ENCODE data around the gene STT3A.

Gene STT3A

GRCh38 chr11:125592305-125593113 lies at the start of gene STT3A:
Gene STT3A (plus strand): TSS chr11:125592852. CDS start chr11:125595916, 3,064 bp downstream.
- DNase-seq (ENCODE audit: low read depth), result peak; percentile 100
- no peak for TF ChIP-seq CTCF (IDR thresholded peaks at IDR 0.05; ENCODE audit: insufficient read depth, low read depth, low read length, missing control alignments)
- H3K4me3 ChIP-seq (ENCODE audit: low read length), result peak within 1 kb of the TSS; percentile 98

- no peak overlapping the region for H3K4me3 ChIP-seq (ENCODE audit: low read length)
- no peak for DNase-seq (ENCODE audit: low read depth)
- no peak for TF ChIP-seq CTCF (IDR thresholded peaks at IDR 0.05; ENCODE audit: insufficient read depth, low read depth, low read length, missing control alignments)
These were observed 41.9 kb upstream of the STT3A start for GRCh38 chr11:125550780-125551179.

GRCh38 chr11:125551835-125552342 lies 40.8 kb upstream of the STT3A start:
- TF ChIP-seq CTCF (IDR thresholded peaks at IDR 0.05; ENCODE audit: insufficient read depth, low read depth, low read length, missing control alignments), result no peak
- no peak overlapping the region for H3K4me3 ChIP-seq (ENCODE audit: low read length)
- DNase-seq (ENCODE audit: low read depth), result no peak

GRCh38 chr11:125552927-125553326 lies 39.7 kb upstream of the STT3A start:
- TF ChIP-seq CTCF (IDR thresholded peaks at IDR 0.05; ENCODE audit: insufficient read depth, low read depth, low read length, missing control alignments), result no peak
- no peak for DNase-seq (ENCODE audit: low read depth)
- H3K4me3 ChIP-seq (ENCODE audit: low read length), result no peak overlapping the region

GRCh38 chr11:125553357-125553756 lies 39.3 kb upstream of the STT3A start:
- no peak for DNase-seq (ENCODE audit: low read depth)
- H3K4me3 ChIP-seq (ENCODE audit: low read length), result no peak overlapping the region
- no peak for TF ChIP-seq CTCF (IDR thresholded peaks at IDR 0.05; ENCODE audit: insufficient read depth, low read depth, low read length, missing control alignments)

- no peak overlapping the region for H3K4me3 ChIP-seq (ENCODE audit: low read length)
- no peak for TF ChIP-seq CTCF (IDR thresholded peaks at IDR 0.05; ENCODE audit: insufficient read depth, low read depth, low read length, missing control alignments)
- no peak for DNase-seq (ENCODE audit: low read depth)
These were observed 38.6 kb upstream of the STT3A start for GRCh38 chr11:125554038-125554437.

- TF ChIP-seq CTCF (IDR thresholded peaks at IDR 0.05; ENCODE audit: insufficient read depth, low read depth, low read length, missing control alignments), result no peak
- no peak for DNase-seq (ENCODE audit: low read depth)
- no peak overlapping the region for H3K4me3 ChIP-seq (ENCODE audit: low read length)
These were observed 32.8 kb upstream of the STT3A start for GRCh38 chr11:125559888-125560287.
